H9 (cell line): ENCODE data around the gene LRP1B. TPM values are rescaled to one million over a fixed set of nuclear protein-coding genes. Genes with fewer than 3 reads are reported as not detected.

Experiments
- DNase-seq: peaks from one replicate; pipeline ENCODE4 v3.0.0-alpha.2; 2017
- H2AFZ ChIP-seq: one replicate; pipeline ENCODE4 v1.6.1; 2013; ENCODE audit warnings: mild to moderate bottlenecking, low read length, control low read depth, moderate library complexity
- H2AK5ac ChIP-seq: 2 replicates; pipeline ENCODE4 v1.6.1; 2013; ENCODE audit warnings: low read length, control low read depth, mixed read lengths; ENCODE audit not compliant: insufficient read length
- H2BK120ac ChIP-seq: one replicate; pipeline ENCODE4 v1.6.1; 2013; ENCODE audit warnings: low read depth, mild to moderate bottlenecking, low read length, control low read depth, inconsistent platforms; ENCODE audit not compliant: poor library complexity, severe bottlenecking
- H2BK12ac ChIP-seq: 2 replicates; pipeline ENCODE4 v1.6.1; 2013; ENCODE audit warnings: low read length, control low read depth, mixed read lengths, low read depth; ENCODE audit not compliant: insufficient read length
- H2BK15ac ChIP-seq: 2 replicates; pipeline ENCODE4 v1.6.1; 2013; ENCODE audit warnings: low read depth, low read length, control low read depth
- H2BK20ac ChIP-seq: one replicate; pipeline ENCODE4 v1.6.1; 2013; ENCODE audit warnings: low read depth, mild to moderate bottlenecking, low read length, control low read depth, inconsistent platforms; ENCODE audit not compliant: poor library complexity, severe bottlenecking
- H2BK5ac ChIP-seq: 2 replicates; pipeline ENCODE4 v1.6.1; 2013; ENCODE audit warnings: low read length, control low read depth, mixed read lengths; ENCODE audit not compliant: insufficient read length
- H3K14ac ChIP-seq: 2 replicates; pipeline ENCODE4 v1.6.1; 2013; ENCODE audit warnings: low read length, control low read depth; ENCODE audit not compliant: insufficient read depth
- H3K18ac ChIP-seq: 2 replicates; pipeline ENCODE4 v1.6.1; 2013; ENCODE audit warnings: low read depth, mild to moderate bottlenecking, mixed read lengths, low read length, control low read depth; ENCODE audit not compliant: insufficient read length
- H3K23ac ChIP-seq: 2 replicates; pipeline ENCODE4 v1.6.1; 2013; ENCODE audit warnings: low read length, control low read depth, mixed read lengths, low read depth; ENCODE audit not compliant: insufficient read length
- H3K23me2 ChIP-seq: 2 replicates; pipeline ENCODE4 v1.6.1; 2013; ENCODE audit warnings: low read depth, mild to moderate bottlenecking, mixed read lengths, low read length, control low read depth; ENCODE audit not compliant: insufficient read length, poor library complexity, severe bottlenecking
- H3K27ac ChIP-seq: 2 replicates; pipeline ENCODE4 v1.5.1; 2013; ENCODE audit warnings: low read length, control low read depth, mixed read lengths, low read depth; ENCODE audit not compliant: insufficient read length
- H3K27me3 ChIP-seq: 2 replicates; pipeline ENCODE4 v1.6.1; 2013; ENCODE audit warnings: low read length, control low read depth, inconsistent platforms; ENCODE audit not compliant: insufficient read depth
- H3K4ac ChIP-seq: 2 replicates; pipeline ENCODE4 v1.6.1; 2013; ENCODE audit warnings: low read depth, mild to moderate bottlenecking, control low read depth, inconsistent platforms, low read length, moderate library complexity
- H3K4me1 ChIP-seq: 2 replicates; pipeline ENCODE4 v1.6.1; 2013; ENCODE audit warnings: low read length, control low read depth, inconsistent platforms; ENCODE audit not compliant: insufficient read depth
- H3K4me2 ChIP-seq: 2 replicates; pipeline ENCODE4 v1.6.1; 2013; ENCODE audit warnings: low read length, control low read depth, mixed read lengths; ENCODE audit not compliant: insufficient read length, insufficient read depth
- H3K56ac ChIP-seq: 2 replicates; pipeline ENCODE4 v1.6.1; 2013; ENCODE audit warnings: low read depth, mild to moderate bottlenecking, mixed read lengths, low read length, control low read depth; ENCODE audit not compliant: insufficient read length
- H3K79me1 ChIP-seq: 2 replicates; pipeline ENCODE4 v1.6.1; 2013; ENCODE audit warnings: low read depth, mild to moderate bottlenecking, moderate library complexity, low read length, control low read depth, inconsistent platforms; ENCODE audit not compliant: insufficient read depth, poor library complexity, severe bottlenecking
- H3K79me2 ChIP-seq: 2 replicates; pipeline ENCODE4 v1.6.1; 2013; ENCODE audit warnings: low read length, control low read depth, inconsistent platforms; ENCODE audit not compliant: insufficient read depth
- H3K9ac ChIP-seq: 2 replicates; pipeline ENCODE4 v1.6.1; 2013; ENCODE audit warnings: low read length, control low read depth, mixed read lengths; ENCODE audit not compliant: insufficient read length; ENCODE audit errors: extremely low read depth
- H3K9me3 ChIP-seq: one replicate; pipeline ENCODE4 v1.6.1; 2013; ENCODE audit warnings: low read depth, low read length, inconsistent platforms; ENCODE audit not compliant: control insufficient read depth
- H3T11ph ChIP-seq: one replicate; pipeline ENCODE4 v1.6.1; 2013; ENCODE audit warnings: mild to moderate bottlenecking, low read length, control low read depth, inconsistent platforms
- H4K20me1 ChIP-seq: one replicate; pipeline ENCODE4 v1.6.1; 2013; ENCODE audit not compliant: control insufficient read depth, insufficient read length, insufficient read depth
- H4K5ac ChIP-seq: 2 replicates; pipeline ENCODE4 v1.6.1; 2013; ENCODE audit warnings: low read depth, mild to moderate bottlenecking, mixed read lengths, low read length, control low read depth; ENCODE audit not compliant: insufficient read length
- H4K8ac ChIP-seq: replicated peaks from 2 replicates; pipeline ENCODE4 v1.6.1; 2013; ENCODE audit warnings: low read length, control low read depth, mixed read lengths, low read depth; ENCODE audit not compliant: insufficient read length
- H4K91ac ChIP-seq: 2 replicates; pipeline ENCODE4 v1.6.1; 2013; ENCODE audit warnings: low read depth, mild to moderate bottlenecking, moderate library complexity, mixed read lengths, low read length, control low read depth; ENCODE audit not compliant: insufficient read length
- H3K27ac Mint-ChIP-seq, 3 experiments: 2 replicates in 2 of 3; 3 replicates in 1 of 3; pipeline ENCODE4 v1.8.0; 2020 to 2021; ENCODE audit warnings: mixed read lengths in 3 of 3, mild to moderate bottlenecking in 1 of 3, moderate library complexity in 1 of 3
- H3K27me3 Mint-ChIP-seq: 2 replicates; pipeline ENCODE4 v1.8.0; 2021; ENCODE audit warnings: low read depth, mild to moderate bottlenecking, moderate library complexity, mixed read lengths
- H3K36me3 Mint-ChIP-seq, 3 experiments: 2 replicates in 2 of 3; 3 replicates in 1 of 3; pipeline ENCODE4 v1.8.0; 2020 to 2021; ENCODE audit warnings: low read depth in 3 of 3, mixed read lengths in 3 of 3; ENCODE audit not compliant: insufficient read depth in 1 of 3
- H3K4me1 Mint-ChIP-seq, 2 experiments: 2 replicates each; pipeline ENCODE4 v1.8.0; 2020; ENCODE audit warnings: mixed read lengths in 2 of 2
- H3K4me3 Mint-ChIP-seq, 2 experiments: 2 replicates in 1 of 2; 3 replicates in 1 of 2; pipeline ENCODE4 v1.8.0; 2020 to 2021; ENCODE audit warnings: mild to moderate bottlenecking in 2 of 2, mixed read lengths in 2 of 2, moderate library complexity in 1 of 2
- H3K9me3 Mint-ChIP-seq, 2 experiments: 2 replicates in 1 of 2; 3 replicates in 1 of 2; pipeline ENCODE4 v1.8.0; 2020; ENCODE audit warnings: mild to moderate bottlenecking in 2 of 2, mixed read lengths in 2 of 2, moderate library complexity in 1 of 2
- CTCF ChIP-seq: fragments of 200-600 bp; sonication (generic); conservative IDR thresholded peaks from 3 replicates; pipeline ENCODE4 v1.8.0; 2021; ENCODE audit warnings: antibody characterized with exemption, mild to moderate bottlenecking
- WGBS: extraction: QIAGEN DNeasy Blood & Tissue Kit; methylation state at CpG from one replicate; pipeline ENCODE4 v1.1.7; 2013; ENCODE audit warnings: missing lambda C conversion rate, low lambda C conversion rate, mixed read lengths; ENCODE audit not compliant: insufficient read length; ENCODE audit errors: extremely low coverage; 5-methylcytosine and 5-hydroxymethylcytosine counted together
- total RNA-seq: library from RNA; stranded (reverse); gene quantifications from 2 replicates; pipeline ENCODE4 v1.2.1, GENCODE V29; 2021

The LRP1B gene
- total RNA-seq, 1 experiment from 2014 or later: not detected

GRCh38 chr2:141506135-141506534, 624.7 kb downstream of the LRP1B start:
- Histone ChIP-seq H3K4me1 (no peaks in the 10 kb centered on the region), H3K56ac (no peak overlapping the region), H3K27ac (no peak overlapping the region), H3K14ac (no peak overlapping the region), H3K23me2 (no peaks in the 10 kb centered on the region), H3K79me2 (no peaks in the 10 kb centered on the region), H4K20me1 (no peaks in the 10 kb centered on the region), H2BK120ac (no peak overlapping the region), H4K91ac (no peak overlapping the region), H2BK20ac (no peak overlapping the region), H3K4me2 (no peak overlapping the region), H3K9ac (no peak overlapping the region), H2BK5ac (no peak overlapping the region), H3T11ph (no peak overlapping the region), H3K23ac (no peak overlapping the region), H3K4ac (no peak overlapping the region), H3K79me1 (no peaks in the 10 kb centered on the region), H4K5ac (no peak overlapping the region), H2BK15ac (no peak overlapping the region), H3K27me3 (no peaks in the 10 kb centered on the region), H2BK12ac (no peak overlapping the region), H2AK5ac (no peak overlapping the region), H2AFZ (no peak overlapping the region), H3K18ac (no peak overlapping the region), H3K9me3 (no peaks in the 10 kb centered on the region), H4K8ac (no peak overlapping the region)
- H3K36me3 Mint-ChIP-seq: no peaks in the 10 kb centered on the region
- DNase-seq: no peak
- H3K27ac Mint-ChIP-seq: no peak overlapping the region
- H3K9me3 Mint-ChIP-seq: no peaks in the 10 kb centered on the region
- WGBS: 100% methylated on average over 1 of the region's 2 CpGs
- no peaks in the 10 kb centered on the region for H3K27me3 Mint-ChIP-seq
- H3K4me3 Mint-ChIP-seq: no peak overlapping the region
- H3K4me1 Mint-ChIP-seq: no peaks in the 10 kb centered on the region
- no peak for TF ChIP-seq CTCF
